Activated naive CD4-positive, alpha-beta T cell treated with anti-CD3 and anti-CD28 coated beads, Interleukin-2, amount 50 U/mL, for 24 hours (primary cell): ENCODE results near the gene KLHL25.

Source experiments
- H3K27ac Mint-ChIP-seq: one replicate; pipeline ENCODE4 v1.8.0; 2021; ENCODE audit warnings: mild to moderate bottlenecking, mixed read lengths
- H3K27me3 Mint-ChIP-seq: one replicate; pipeline ENCODE4 v1.8.0; 2021; ENCODE audit warnings: mixed read lengths
- H3K36me3 Mint-ChIP-seq: one replicate; pipeline ENCODE4 v1.8.0; 2021; ENCODE audit warnings: mixed read lengths
- H3K4me1 Mint-ChIP-seq: one replicate; pipeline ENCODE4 v1.8.0; 2021; ENCODE audit warnings: mixed read lengths
- H3K4me3 Mint-ChIP-seq: one replicate; pipeline ENCODE4 v1.8.0; 2021; ENCODE audit warnings: mild to moderate bottlenecking, mixed read lengths
- H3K9me3 Mint-ChIP-seq: one replicate; pipeline ENCODE4 v1.8.0; 2021; ENCODE audit warnings: mixed read lengths

KLHL25 gene

DNA sequence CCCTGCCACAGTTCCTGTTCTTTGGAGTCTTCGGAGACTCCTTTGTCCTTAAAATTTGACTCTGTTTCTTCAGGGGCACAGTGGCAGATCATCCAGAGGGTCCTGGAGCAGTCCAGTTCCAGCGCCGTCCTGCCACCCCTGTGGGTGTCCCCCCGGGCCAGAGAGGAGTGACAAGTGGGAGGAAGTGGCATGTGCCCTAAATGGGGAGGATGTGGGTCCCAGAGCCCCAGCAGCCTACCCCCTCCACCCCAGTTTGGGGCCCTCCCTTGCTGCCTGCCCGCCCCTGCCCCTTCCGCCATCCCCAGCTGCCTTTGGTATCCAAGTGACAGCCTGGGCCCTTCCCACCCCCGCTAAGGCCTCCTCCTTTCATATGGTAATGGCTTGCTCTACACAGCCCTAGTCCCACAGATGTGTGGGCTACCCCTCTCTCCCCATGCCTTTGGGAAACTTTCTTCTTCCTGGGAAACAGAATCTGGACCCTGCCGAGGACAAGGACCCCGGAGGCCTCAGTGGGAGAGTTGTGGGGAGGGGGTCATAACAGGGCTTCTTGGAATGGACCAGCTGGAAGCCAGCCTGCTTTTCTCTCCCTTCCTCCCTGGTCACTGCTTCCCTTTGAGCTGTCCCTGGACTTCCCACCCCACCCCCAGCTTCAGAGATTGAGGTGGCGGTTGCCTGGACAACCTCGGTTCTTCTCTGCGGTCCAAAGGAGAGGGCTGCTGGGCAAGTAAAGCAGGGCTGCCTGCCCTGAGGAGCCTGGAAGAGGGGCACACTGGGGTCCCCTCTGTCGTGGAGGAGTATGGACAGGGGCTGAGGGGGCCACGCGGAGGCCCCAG lies 43.2 kb downstream of the KLHL25 start:
- Mint-ChIP-seq H3K4me3 (no peak overlapping the region), H3K4me1 (peaks cover 32% of the 10 kb centered on the region), H3K9me3 (no peaks in the 10 kb centered on the region), H3K27ac (peak overlapping the region; percentile 55), H3K27me3 (no peaks in the 10 kb centered on the region), H3K36me3 (peaks cover 8% of the 10 kb centered on the region)

DNA sequence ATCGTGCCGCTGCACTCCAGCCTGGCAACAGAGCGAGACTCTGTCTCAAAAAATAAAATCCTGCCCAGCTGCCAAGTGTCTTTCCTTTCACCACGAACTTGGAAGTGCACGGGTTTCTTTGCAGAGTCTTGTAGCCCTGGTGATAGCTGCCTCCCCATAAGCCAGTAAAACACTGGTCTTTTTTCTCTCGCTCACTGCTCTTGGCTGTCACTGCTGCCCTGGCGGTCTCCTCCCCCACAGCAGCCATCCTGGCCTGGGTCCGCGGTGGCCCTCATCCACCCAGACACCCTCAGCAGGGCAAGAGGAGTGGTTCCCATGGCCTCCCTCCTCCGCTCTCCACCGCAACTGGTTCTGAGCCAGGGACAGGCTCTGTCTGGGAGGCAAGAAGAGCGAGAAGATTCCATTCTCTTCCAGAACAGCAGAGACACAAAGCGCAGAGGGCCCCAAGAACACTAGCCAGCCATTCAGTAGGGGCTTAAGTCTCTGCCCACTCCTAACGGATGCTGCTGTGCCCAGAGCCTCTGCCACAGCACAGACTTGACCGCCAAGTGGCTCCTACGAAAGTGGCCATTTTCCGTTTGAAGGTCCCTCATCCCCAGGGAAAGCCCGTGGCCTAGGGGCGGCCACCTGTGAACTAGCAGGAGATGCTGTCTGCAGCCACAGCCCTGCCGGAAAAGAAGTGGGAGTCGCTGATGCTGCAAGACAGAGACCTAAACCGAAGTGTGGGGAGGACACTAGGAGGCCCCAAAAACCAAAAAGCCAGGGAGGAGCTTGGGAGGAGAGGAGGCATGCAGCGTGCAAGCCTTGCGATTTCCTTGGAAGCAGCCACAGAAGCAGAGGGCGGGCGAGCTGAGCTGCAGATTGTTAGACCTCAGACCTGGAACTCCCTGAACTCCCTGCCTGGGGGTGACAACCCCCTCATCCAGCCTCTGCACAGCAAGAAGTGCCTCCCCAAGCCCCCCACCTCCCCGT lies 44.1 kb downstream of the KLHL25 start:
- H3K27me3 Mint-ChIP-seq = no peaks in the 10 kb centered on the region
- peaks cover 11% of the 10 kb centered on the region for H3K36me3 Mint-ChIP-seq
- peaks cover 32% of the 10 kb centered on the region for H3K4me1 Mint-ChIP-seq
- H3K4me3 Mint-ChIP-seq = no peak overlapping the region
- H3K9me3 Mint-ChIP-seq = no peaks in the 10 kb centered on the region
- peak overlapping the region; percentile 30 for H3K27ac Mint-ChIP-seq

DNA sequence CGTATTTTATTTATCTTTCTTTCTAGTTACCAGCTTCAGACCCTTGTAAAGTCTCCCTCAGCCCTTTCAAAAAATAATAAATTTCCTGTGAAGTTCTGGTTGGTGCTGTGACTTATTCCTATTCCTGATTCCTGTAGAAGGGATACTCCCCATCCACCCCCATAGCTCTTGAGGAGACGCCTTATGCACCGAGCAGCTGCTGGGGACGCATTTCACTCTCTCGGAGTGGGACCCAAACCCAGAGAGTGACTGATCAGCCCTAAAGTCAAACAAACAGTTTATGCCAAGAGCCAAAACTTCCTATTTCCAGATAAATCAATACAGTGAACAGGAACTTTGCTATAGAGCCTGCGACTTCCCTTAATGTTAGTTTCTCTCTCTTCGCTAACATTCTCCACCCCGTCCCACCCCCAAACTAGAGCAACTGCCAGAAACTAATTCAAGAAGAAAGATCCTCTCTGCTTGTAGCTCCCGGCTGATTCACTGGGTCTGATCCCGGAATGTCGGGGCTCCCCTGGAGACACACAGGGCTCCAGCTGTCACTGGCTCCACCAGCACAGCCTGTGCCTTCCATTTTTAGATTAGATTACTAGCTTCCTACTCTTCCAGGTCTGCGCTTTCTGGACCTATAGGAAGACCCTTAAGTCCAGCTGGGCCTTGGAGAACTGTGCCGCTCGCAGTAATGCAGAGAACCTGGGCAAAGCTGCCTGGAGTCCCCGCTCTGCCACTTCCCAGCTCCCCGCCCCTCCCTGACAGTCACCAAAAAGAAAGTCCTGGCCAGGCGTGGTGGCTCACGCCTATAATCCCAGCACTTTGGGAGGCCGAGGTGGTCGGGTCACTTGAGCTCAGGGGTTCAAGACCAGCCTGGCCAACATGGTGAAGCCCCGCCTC lies 45.2 kb downstream of the KLHL25 start:
- Mint-ChIP-seq H3K27me3 (no peaks in the 10 kb centered on the region), H3K4me1 (peaks cover 28% of the 10 kb centered on the region), H3K27ac (no peak overlapping the region), H3K4me3 (no peak overlapping the region), H3K9me3 (no peaks in the 10 kb centered on the region), H3K36me3 (peaks cover 9% of the 10 kb centered on the region)

DNA sequence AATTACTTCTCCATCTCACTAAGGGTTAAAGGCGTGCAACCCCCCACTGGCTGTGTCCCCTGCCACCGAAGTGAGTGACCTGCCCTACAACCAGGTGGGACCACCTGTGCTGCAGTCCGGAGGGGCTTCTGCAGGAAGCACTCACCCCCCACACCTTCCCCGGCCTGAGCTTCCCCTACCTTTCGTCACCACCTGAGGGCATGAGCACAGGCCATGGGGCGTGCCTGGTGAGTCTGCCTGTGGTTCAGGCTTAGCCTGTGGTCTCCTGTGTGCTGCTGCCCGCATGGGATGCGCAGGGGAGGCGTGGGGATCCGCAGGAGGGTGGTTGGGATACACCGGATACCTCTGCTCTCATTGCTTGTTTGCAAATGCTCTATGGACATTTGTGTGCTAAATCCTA lies 46.0 kb downstream of the KLHL25 start:
- Mint-ChIP-seq H3K4me1 (peaks cover 28% of the 10 kb centered on the region), H3K4me3 (no peak overlapping the region), H3K27me3 (no peaks in the 10 kb centered on the region), H3K36me3 (peaks cover 9% of the 10 kb centered on the region), H3K27ac (peak overlapping the region; percentile 23), H3K9me3 (no peaks in the 10 kb centered on the region)

DNA sequence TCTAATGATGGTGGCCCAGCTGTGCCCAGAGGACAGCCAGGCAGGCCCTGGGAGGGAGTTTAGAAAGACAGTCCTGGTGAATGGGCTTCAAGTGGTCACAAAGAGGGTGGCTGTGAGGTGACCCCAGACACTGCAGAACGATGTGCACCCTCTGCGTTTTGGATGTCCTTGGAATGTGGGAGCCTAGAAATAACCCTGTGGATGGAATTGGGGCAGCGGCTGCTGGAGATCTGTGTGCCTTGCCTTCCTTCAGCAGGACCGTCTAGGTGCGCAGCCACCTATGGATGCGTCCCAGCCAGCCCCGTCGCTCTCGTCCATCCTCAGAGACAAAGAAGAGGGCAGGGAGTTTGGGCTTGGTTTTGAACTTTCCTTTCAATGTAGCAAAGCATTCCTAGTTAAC lies 46.5 kb downstream of the KLHL25 start:
- H3K4me1 Mint-ChIP-seq = peaks cover 25% of the 10 kb centered on the region
- no peak overlapping the region for H3K4me3 Mint-ChIP-seq
- H3K27ac Mint-ChIP-seq = peak overlapping the region; percentile 41
- H3K27me3 Mint-ChIP-seq = no peaks in the 10 kb centered on the region
- H3K36me3 Mint-ChIP-seq = peaks cover 9% of the 10 kb centered on the region
- no peaks in the 10 kb centered on the region for H3K9me3 Mint-ChIP-seq

DNA sequence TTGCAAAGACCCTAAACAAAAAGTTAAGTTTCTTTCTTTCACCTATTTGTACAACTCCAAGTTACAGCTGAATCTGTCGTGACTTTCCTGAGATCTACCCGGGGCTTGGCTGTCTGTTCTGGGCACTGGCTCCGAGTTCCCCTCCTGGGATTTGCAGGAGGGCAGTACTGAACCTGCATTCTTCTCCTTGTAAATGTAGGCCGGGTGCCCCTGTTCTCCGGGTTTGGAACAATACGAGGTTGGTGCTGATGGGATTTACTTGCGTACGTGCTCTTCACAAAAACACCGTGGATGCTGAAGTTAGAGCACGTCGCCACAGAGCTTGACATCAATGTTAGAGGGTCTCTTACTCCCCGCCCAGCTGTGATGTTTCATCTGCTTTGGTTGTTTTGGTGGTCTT lies 48.1 kb downstream of the KLHL25 start:
- no peak overlapping the region for H3K27ac Mint-ChIP-seq
- H3K27me3 Mint-ChIP-seq = no peaks in the 10 kb centered on the region
- peaks cover 9% of the 10 kb centered on the region for H3K36me3 Mint-ChIP-seq
- H3K4me3 Mint-ChIP-seq = no peak overlapping the region
- H3K9me3 Mint-ChIP-seq = no peaks in the 10 kb centered on the region
- H3K4me1 Mint-ChIP-seq = peaks cover 9% of the 10 kb centered on the region

DNA sequence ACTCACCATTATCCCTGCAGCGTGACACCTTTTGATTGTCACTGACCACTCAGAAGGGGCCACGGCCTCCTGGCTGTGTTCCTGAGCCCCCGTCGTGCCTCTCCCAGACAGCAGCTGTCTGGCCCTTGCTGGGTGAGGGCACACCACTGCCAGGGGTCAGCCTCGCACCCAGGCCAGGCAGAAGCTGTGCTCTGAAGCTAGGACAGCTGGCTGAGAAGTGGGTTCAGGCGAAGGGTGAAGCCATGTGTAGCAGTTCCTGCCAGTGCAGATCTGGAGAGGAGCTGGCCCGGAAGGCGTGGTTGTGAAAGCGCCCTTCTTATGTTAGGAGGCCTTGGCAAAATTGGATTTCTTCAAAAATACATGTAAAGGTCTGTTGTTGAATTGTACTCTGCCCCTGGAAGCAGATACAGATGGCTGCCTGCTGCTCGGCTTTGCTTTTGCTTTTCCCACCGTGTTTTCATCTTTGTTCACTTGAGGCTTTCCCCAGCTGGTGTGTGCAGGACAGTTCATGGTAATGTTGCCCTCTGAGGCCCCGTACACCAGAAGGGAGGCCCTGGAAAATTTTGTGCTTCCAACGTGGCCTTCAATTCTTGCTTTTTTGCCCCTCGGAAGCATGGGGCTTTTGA lies 49.1 kb downstream of the KLHL25 start:
- no peaks in the 10 kb centered on the region for H3K27me3 Mint-ChIP-seq
- H3K4me3 Mint-ChIP-seq = no peak overlapping the region
- no peak overlapping the region for H3K27ac Mint-ChIP-seq
- H3K36me3 Mint-ChIP-seq = peaks cover 11% of the 10 kb centered on the region
- no peaks in the 10 kb centered on the region for H3K4me1 Mint-ChIP-seq
- no peaks in the 10 kb centered on the region for H3K9me3 Mint-ChIP-seq

DNA sequence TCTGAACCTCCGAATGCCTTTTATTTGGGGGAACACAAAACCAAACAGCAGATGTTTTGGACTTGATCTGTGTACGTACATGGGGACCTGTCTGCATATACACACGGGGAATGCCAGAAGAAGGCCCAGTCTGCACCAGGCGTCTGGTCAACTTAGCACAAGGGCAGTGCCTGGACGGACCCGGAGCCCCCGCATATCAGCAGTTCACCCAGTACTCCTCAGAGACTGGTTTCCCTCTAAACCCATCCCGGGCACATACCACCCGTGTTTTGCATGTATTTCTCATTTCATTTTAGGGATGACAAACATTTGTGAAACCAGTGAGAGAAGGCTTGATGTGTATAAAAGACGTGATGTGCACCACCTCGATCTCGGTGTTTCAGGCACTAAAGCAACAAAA lies 49.7 kb downstream of the KLHL25 start:
- H3K27me3 Mint-ChIP-seq = no peaks in the 10 kb centered on the region
- H3K36me3 Mint-ChIP-seq = peaks cover 11% of the 10 kb centered on the region
- H3K27ac Mint-ChIP-seq = no peak overlapping the region
- no peak overlapping the region for H3K4me3 Mint-ChIP-seq
- no peaks in the 10 kb centered on the region for H3K9me3 Mint-ChIP-seq
- H3K4me1 Mint-ChIP-seq = no peaks in the 10 kb centered on the region

DNA sequence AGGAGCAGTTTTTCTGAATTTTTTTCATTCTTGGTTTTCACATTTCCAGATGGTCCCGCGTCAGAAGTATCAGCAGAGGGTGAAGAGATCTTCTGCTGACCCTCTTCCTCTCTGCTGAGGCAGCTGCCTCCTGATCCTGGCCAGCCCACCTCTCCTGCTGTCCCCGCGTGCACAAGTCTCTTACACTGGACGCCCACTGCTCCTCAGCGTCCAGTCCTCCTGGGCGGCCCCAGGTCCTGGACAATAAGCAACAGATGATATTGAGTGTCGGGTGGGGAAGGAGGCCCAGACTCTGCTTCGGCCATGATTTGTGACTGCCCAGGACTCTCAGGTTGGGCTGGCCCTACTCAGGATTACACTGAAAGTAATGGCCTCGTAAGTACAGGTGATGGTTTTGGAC lies 50.1 kb downstream of the KLHL25 start:
- Mint-ChIP-seq H3K36me3 (peaks cover 11% of the 10 kb centered on the region), H3K4me3 (no peak overlapping the region), H3K9me3 (no peaks in the 10 kb centered on the region), H3K27ac (no peak overlapping the region), H3K27me3 (no peaks in the 10 kb centered on the region), H3K4me1 (no peaks in the 10 kb centered on the region)

DNA sequence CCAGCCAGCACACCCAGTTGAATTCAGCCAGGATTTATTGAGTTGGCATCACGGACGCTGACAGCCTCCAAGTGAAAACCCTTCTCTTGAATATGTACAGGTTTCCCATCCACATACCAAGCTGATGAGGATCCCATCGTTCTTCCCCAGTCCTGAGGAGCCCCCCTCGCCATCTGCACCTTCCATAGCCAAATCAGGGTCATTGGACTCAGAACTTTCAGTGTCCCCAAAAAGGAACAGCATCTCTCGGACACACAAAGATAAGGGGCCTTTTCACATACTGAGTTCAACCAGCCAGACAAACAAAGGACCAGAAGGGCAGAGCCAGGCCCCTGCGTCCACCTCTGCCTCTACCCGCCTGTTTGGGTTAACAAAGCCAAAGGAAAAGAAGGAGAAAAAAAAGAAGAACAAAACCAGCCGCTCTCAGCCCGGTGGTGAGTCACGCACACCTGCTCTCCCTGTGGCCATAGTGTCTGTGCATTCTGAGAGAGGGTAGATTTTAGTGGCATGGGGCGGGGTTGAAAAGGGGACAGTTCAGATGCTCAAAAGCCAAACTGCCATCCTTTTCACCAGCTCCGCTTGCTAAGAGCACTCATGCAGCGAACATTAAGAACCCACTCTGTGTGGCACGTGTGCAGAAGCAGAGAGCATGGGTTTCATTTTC lies 51.2 kb downstream of the KLHL25 start:
- no peaks in the 10 kb centered on the region for H3K4me1 Mint-ChIP-seq
- H3K27ac Mint-ChIP-seq = peak overlapping the region; percentile 35
- H3K36me3 Mint-ChIP-seq = peaks cover 8% of the 10 kb centered on the region

DNA sequence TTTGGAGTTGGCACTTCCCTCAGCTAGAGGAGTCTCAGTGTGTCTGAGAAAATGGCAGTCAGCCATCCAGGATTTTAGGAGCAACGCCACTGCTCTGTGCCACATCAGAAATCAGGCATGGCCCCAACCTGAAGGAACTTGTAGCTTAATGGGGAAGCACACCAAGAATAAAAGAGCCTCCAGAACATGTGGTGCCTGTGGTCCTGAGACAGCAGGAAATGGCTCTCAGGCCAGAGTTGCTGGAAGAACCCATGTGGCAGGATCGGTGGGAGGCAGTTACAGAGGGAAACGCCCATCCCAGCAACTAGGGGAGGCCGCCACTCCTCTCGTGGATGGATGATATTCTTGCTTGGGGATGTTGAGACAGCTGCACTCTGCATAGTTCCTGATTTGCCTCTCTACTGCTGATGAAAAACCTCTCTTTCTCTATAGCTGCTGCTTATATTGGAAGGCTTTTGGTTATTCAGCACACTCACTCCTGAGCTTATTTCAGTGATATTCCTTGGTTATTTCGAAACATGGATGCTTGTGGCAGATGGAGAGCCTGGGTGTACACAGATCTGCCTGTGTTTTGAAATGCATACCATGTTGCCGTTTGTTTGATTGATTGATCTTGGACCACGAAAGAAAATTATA lies 52.4 kb downstream of the KLHL25 start:
- Mint-ChIP-seq H3K9me3 (no peaks in the 10 kb centered on the region), H3K4me3 (no peak overlapping the region), H3K27ac (peak overlapping the region; percentile 65), H3K36me3 (peaks cover 8% of the 10 kb centered on the region), H3K27me3 (no peaks in the 10 kb centered on the region), H3K4me1 (no peaks in the 10 kb centered on the region)

More for the DNA sequence above, 51.2 kb downstream of the KLHL25 start:
- no peak overlapping the region for H3K4me3 Mint-ChIP-seq
- no peaks in the 10 kb centered on the region for H3K9me3 Mint-ChIP-seq
- no peaks in the 10 kb centered on the region for H3K27me3 Mint-ChIP-seq

DNA sequence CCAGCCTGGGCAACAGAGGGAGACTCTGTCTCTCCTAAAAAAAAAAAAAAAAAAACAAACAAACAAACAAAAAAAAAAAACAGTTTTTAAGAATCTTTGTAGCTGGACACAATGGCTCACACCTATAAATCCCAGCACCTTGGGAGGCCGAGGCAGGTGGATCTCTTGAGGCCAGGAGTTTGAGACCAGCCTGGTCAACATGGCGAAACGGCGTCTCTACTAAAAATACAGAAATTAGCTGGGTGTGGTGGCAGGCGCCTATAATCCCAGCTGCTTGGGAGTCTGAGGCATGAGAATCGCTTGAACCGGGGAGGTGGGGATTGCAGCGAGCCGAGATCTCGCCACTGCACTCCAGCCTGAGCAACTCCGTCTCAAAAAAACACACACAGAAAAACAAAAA lies 53.1 kb downstream of the KLHL25 start:
- H3K36me3 Mint-ChIP-seq = peaks cover 6% of the 10 kb centered on the region

DNA sequence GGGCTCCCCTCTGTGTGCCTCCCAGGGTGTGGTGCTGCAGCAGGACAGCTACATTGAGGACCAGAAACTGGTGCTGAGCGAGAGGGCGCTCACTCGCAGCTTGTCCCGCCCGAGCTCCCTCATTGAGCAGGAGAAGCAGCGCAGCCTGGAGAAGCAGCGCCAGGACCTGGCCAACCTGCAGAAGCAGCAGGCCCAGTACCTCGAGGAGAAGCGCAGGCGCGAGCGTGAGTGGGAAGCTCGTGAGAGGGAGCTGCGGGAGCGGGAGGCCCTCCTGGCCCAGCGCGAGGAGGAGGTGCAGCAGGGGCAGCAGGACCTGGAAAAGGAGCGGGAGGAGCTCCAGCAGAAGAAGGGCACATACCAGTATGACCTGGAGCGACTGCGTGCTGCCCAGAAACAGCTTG lies 53.7 kb downstream of the KLHL25 start:
- Mint-ChIP-seq H3K27ac (no peak overlapping the region), H3K4me3 (no peak overlapping the region), H3K36me3 (peaks cover 1% of the 10 kb centered on the region), H3K4me1 (no peaks in the 10 kb centered on the region), H3K9me3 (no peaks in the 10 kb centered on the region), H3K27me3 (no peaks in the 10 kb centered on the region)

More for the DNA sequence above, 53.1 kb downstream of the KLHL25 start:
- no peaks in the 10 kb centered on the region for H3K4me1 Mint-ChIP-seq
- peak overlapping the region; percentile 77 for H3K27ac Mint-ChIP-seq
- no peaks in the 10 kb centered on the region for H3K9me3 Mint-ChIP-seq
- H3K27me3 Mint-ChIP-seq = no peaks in the 10 kb centered on the region
- no peak overlapping the region for H3K4me3 Mint-ChIP-seq

DNA sequence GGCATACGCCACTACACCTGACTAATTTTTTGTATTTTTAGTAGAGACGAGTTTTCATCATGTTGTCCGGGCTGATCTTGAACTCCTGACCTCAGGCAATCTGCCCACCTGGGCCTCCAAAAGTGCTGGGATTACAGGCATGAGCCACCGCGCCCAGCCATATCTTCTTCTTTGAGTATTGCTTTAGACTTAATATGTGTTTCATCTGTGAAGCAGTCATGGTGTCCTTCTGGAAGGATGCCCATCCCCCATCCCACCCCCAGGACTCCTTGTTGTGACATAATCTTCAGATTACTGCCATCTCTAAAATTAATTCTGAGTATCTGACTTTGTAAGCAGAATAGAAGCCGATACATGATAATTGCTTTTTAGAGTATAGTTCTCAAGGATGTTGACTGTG lies 57.7 kb downstream of the KLHL25 start:
- Mint-ChIP-seq H3K4me3 (no peak overlapping the region), H3K9me3 (peaks cover 4% of the 10 kb centered on the region), H3K27me3 (no peaks in the 10 kb centered on the region), H3K4me1 (peaks cover 16% of the 10 kb centered on the region), H3K36me3 (peaks cover 23% of the 10 kb centered on the region), H3K27ac (peak overlapping the region; percentile 41)
